Gastrocnemius medialis (tissue), 4 donors: ENCODE measurements around the gene DISC1. TPM values are rescaled to one million over a fixed set of nuclear protein-coding genes. Genes with fewer than 3 reads are reported as not detected.

Experiments used
- ATAC-seq, 2 donors: fragments of 150-250 bp; one replicate each; pipeline ENCODE4 v1.9.1; 2016
- DNase-seq, 2 donors: peaks; one replicate each; pipeline ENCODE4 v3.0.0-alpha.2; 2019
- H3K27ac ChIP-seq, 4 donors: fragments of 200-600 bp; sonication (generic); 1 replicate in 1 of 4; 2 replicates in 3 of 4; pipeline ENCODE4 v1.5.1; 2016 to 2018; ENCODE audit warnings: mild to moderate bottlenecking in 2 of 4, moderate library complexity in 1 of 4
- H3K27me3 ChIP-seq, 3 donors: fragments of 200-600 bp; sonication (generic) in 2 of 3; 1 replicate in 1 of 3; 2 replicates in 2 of 3; pipeline versions ENCODE4 v1.5.1 to v1.6.0; 2016 to 2019; ENCODE audit warnings: mild to moderate bottlenecking in 1 of 3, moderate library complexity in 1 of 3
- H3K36me3 ChIP-seq, 2 donors: fragments of 200-600 bp; sonication (generic) in 1 of 2; one replicate each; pipeline ENCODE4 v1.5.1; 2017 to 2018
- H3K4me1 ChIP-seq, 2 donors: fragments of 200-600 bp; sonication (generic) in 1 of 2; one replicate each; pipeline ENCODE4 v1.5.1; 2016 to 2017; ENCODE audit warnings: mild to moderate bottlenecking in 2 of 2
- H3K4me3 ChIP-seq, 4 donors: fragments of 200-600 bp; sonication (generic) in 3 of 4; 1 replicate in 1 of 4; 2 replicates in 3 of 4; pipeline ENCODE4 v1.5.1; 2016 to 2019; ENCODE audit warnings: mild to moderate bottlenecking in 2 of 4
- H3K9me3 ChIP-seq, 3 donors: fragments of 200-600 bp; sonication (generic) in 2 of 3; 1 replicate in 1 of 3; 2 replicates in 2 of 3; pipeline ENCODE4 v1.5.1; 2016 to 2019
- CTCF ChIP-seq, 5 experiments: fragments of 450-650 bp in 3 of 5; fragments of 200-600 bp in 2 of 5; sonication (generic) in 2 of 5; IDR thresholded peaks in 4 of 5; conservative IDR thresholded peaks in 1 of 5; 1 replicate in 4 of 5; 2 replicates in 1 of 5; pipeline ENCODE4 v1.5.1; 2016 to 2019; ENCODE audit warnings: antibody characterized with exemption in 5 of 5, mild to moderate bottlenecking in 3 of 5, moderate library complexity in 3 of 5
- POLR2A ChIP-seq, 2 donors: fragments of 450-650 bp; IDR thresholded peaks; one replicate each; pipeline ENCODE4 v1.6.1; 2017; ENCODE audit warnings: antibody characterized with exemption in 2 of 2, mild to moderate bottlenecking in 2 of 2, moderate library complexity in 2 of 2
- in situ Hi-C, 4 donors: fragments of 200-750 bp; cut with MboI; loops; one replicate each; pipeline versions ENCODE4 v1.15.0 to v1.8.0; 2017; ENCODE audit warnings: low sequenced_read_pairs in 4 of 4
- intact Hi-C: fragments of 100-400 bp; cut with DNase I; formaldehyde crosslinking; loops from one replicate; pipeline ENCODE4 v1.15.1; 2023; ENCODE audit warnings: low total_unique reads
- total RNA-seq, 4 donors: library from RNA; depleted of rRNA; stranded (reverse); fragments of >200 nt; gene quantifications; one replicate each; pipeline versions ENCODE4 v1.1.0 to v1.2.3, GENCODE V29; 2016

The DISC1 gene
- total RNA-seq, 4 donors from 2014 or later, result 2.3 to 5.8 (median 2.6) TPM

GRCh38 chr1:232066521-232066920 is 439.9 kb downstream of the DISC1 start:
- no peak for TF ChIP-seq CTCF (IDR thresholded peaks at IDR 0.05 in 4 of 5, conservative IDR thresholded peaks at IDR 0.05 in 1 of 5)
- TF ChIP-seq POLR2A (IDR thresholded peaks at IDR 0.05), result no peak
- no peak for ATAC-seq
- intact Hi-C loops, result no loop called here

GRCh38 chr1:232074265-232074664 is 447.7 kb downstream of the DISC1 start:
- H3K27me3 ChIP-seq, result no peaks in the 10 kb centered on the region
- no peak overlapping the region for H3K27ac ChIP-seq
- intact Hi-C loops, result no loop called here
- no peaks in the 10 kb centered on the region for H3K36me3 ChIP-seq
- no peak for TF ChIP-seq POLR2A (IDR thresholded peaks at IDR 0.05)
- no peak for TF ChIP-seq CTCF (IDR thresholded peaks at IDR 0.05 in 4 of 5, conservative IDR thresholded peaks at IDR 0.05 in 1 of 5)
- no peak for DNase-seq
- no peaks in the 10 kb centered on the region for H3K9me3 ChIP-seq
- H3K4me1 ChIP-seq, result no peaks in the 10 kb centered on the region
- H3K4me3 ChIP-seq, result no peak overlapping the region
- in situ Hi-C loops, result no loop called here
- no peak for ATAC-seq

More at GRCh38 chr1:232066521-232066920, 439.9 kb downstream of the DISC1 start:
- Histone ChIP-seq H3K36me3 (no peaks in the 10 kb centered on the region), H3K27me3 (no peaks in the 10 kb centered on the region), H3K9me3 (no peaks in the 10 kb centered on the region), H3K27ac (no peak overlapping the region), H3K4me3 (no peak overlapping the region), H3K4me1 (no peaks in the 10 kb centered on the region)
- no peak for DNase-seq
- in situ Hi-C loops, result no loop called here

- no peaks in the 10 kb centered on the region for H3K9me3 ChIP-seq
- in situ Hi-C loops, result no loop called here
- ATAC-seq, result no peak
- DNase-seq, result no peak
- intact Hi-C loops, result no loop called here
- no peaks in the 10 kb centered on the region for H3K27me3 ChIP-seq
- no peak overlapping the region for H3K27ac ChIP-seq
- no peak overlapping the region for H3K4me3 ChIP-seq
- no peaks in the 10 kb centered on the region for H3K36me3 ChIP-seq
- no peaks in the 10 kb centered on the region for H3K4me1 ChIP-seq
- TF ChIP-seq POLR2A (IDR thresholded peaks at IDR 0.05) (no peak), CTCF (IDR thresholded peaks at IDR 0.05 in 4 of 5, conservative IDR thresholded peaks at IDR 0.05 in 1 of 5) (no peak)
Measured at GRCh38 chr1:232077809-232078208, 451.2 kb downstream of the DISC1 start.

- Histone ChIP-seq H3K4me1 (no peaks in the 10 kb centered on the region), H3K27ac (no peak overlapping the region), H3K4me3 (no peak overlapping the region), H3K27me3 (no peaks in the 10 kb centered on the region), H3K36me3 (no peaks in the 10 kb centered on the region), H3K9me3 (no peaks in the 10 kb centered on the region)
- ATAC-seq (no peak), DNase-seq (no peak)
- intact Hi-C loops, result no loop called here
- TF ChIP-seq POLR2A (IDR thresholded peaks at IDR 0.05), result no peak
- no peak for TF ChIP-seq CTCF (IDR thresholded peaks at IDR 0.05 in 4 of 5, conservative IDR thresholded peaks at IDR 0.05 in 1 of 5)
- in situ Hi-C loops, result no loop called here
Measured at GRCh38 chr1:232084584-232085223, 458.1 kb downstream of the DISC1 start.

GRCh38 chr1:232090816-232091215 is 464.2 kb downstream of the DISC1 start:
- H3K9me3 ChIP-seq, result no peaks in the 10 kb centered on the region
- DNase-seq (no peak), ATAC-seq (no peak)
- H3K4me3 ChIP-seq, result no peak overlapping the region
- no peaks in the 10 kb centered on the region for H3K4me1 ChIP-seq
- intact Hi-C loops, result no loop called here
- no peak overlapping the region for H3K27ac ChIP-seq
- no peaks in the 10 kb centered on the region for H3K27me3 ChIP-seq
- no peaks in the 10 kb centered on the region for H3K36me3 ChIP-seq
- TF ChIP-seq POLR2A (IDR thresholded peaks at IDR 0.05) (no peak), CTCF (IDR thresholded peaks at IDR 0.05 in 4 of 5, conservative IDR thresholded peaks at IDR 0.05 in 1 of 5) (no peak)
- in situ Hi-C loops, result no loop called here
